ENCODE data around the gene AKAP17A.

DNA sequence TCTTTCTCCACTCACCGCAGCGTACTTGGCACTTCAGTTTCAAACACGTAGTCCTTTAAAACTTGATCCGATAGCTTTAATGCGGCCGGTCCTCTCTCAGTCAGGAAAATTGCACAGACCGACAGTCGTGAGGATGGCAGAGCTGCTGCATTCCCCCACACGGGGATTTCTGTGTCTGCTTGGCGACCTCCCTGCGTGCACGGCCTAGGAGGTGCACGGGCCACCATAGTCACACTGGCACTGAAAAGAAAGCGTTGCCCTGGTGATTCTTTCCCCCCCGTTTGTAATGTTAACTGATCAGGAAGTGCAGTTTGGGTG is 10.3 kb downstream of the AKAP17A start:
- TF ChIP-seq, protein P1, sequence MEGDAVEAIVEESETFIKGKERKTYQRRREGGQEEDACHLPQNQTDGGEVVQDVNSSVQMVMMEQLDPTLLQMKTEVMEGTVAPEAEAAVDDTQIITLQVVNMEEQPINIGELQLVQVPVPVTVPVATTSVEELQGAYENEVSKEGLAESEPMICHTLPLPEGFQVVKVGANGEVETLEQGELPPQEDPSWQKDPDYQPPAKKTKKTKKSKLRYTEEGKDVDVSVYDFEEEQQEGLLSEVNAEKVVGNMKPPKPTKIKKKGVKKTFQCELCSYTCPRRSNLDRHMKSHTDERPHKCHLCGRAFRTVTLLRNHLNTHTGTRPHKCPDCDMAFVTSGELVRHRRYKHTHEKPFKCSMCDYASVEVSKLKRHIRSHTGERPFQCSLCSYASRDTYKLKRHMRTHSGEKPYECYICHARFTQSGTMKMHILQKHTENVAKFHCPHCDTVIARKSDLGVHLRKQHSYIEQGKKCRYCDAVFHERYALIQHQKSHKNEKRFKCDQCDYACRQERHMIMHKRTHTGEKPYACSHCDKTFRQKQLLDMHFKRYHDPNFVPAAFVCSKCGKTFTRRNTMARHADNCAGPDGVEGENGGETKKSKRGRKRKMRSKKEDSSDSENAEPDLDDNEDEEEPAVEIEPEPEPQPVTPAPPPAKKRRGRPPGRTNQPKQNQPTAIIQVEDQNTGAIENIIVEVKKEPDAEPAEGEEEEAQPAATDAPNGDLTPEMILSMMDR (IDR thresholded peaks at IDR 0.05), result no peak
- no peak for TF ChIP-seq POLR2A (IDR thresholded peaks at IDR 0.05)

Data from thyroid gland (tissue), 4 donors.